ENCODE results near the gene GPC1.

Gene GPC1

GRCh38 chr2:240413813-240414429 is 21.5 kb upstream of the GPC1 start:
- DNase-seq: no peak

GRCh38 chr2:240416821-240417220 is 18.6 kb upstream of the GPC1 start:
- no peak for DNase-seq

- no peak for DNase-seq
Observed at GRCh38 chr2:240418311-240418710, 17.2 kb upstream of the GPC1 start.

- DNase-seq: peak; percentile 8
Observed at GRCh38 chr2:240419271-240419670, 16.2 kb upstream of the GPC1 start.

GRCh38 chr2:240419723-240420122 is 15.7 kb upstream of the GPC1 start:
- no peak for DNase-seq

- DNase-seq: no peak
Observed at GRCh38 chr2:240420206-240421104, 15.0 kb upstream of the GPC1 start.

GRCh38 chr2:240421381-240421780 is 14.1 kb upstream of the GPC1 start:
- no peak for DNase-seq

- DNase-seq: no peak
Observed at GRCh38 chr2:240422658-240423329, 12.7 kb upstream of the GPC1 start.

- DNase-seq: no peak
Observed at GRCh38 chr2:240423788-240424191, 11.7 kb upstream of the GPC1 start.

- no peak for DNase-seq
Observed at GRCh38 chr2:240424341-240425235, 10.9 kb upstream of the GPC1 start.

- peak; percentile 8 for DNase-seq
Observed at GRCh38 chr2:240425236-240425615, 10.2 kb upstream of the GPC1 start.

GRCh38 chr2:240425697-240426096 is 9.8 kb upstream of the GPC1 start:
- DNase-seq: no peak

GRCh38 chr2:240426845-240427721 is 8.4 kb upstream of the GPC1 start:
- DNase-seq: no peak

GRCh38 chr2:240427729-240428128 is 7.7 kb upstream of the GPC1 start:
- DNase-seq: no peak

- no peak for DNase-seq
Observed at GRCh38 chr2:240428245-240428644, 7.2 kb upstream of the GPC1 start.

GRCh38 chr2:240429341-240429871 is 6.1 kb upstream of the GPC1 start:
- DNase-seq: peak; percentile 9

GRCh38 chr2:240429872-240430491 is 5.5 kb upstream of the GPC1 start:
- DNase-seq: peak; percentile 8

GRCh38 chr2:240430595-240430994 is 4.9 kb upstream of the GPC1 start:
- DNase-seq: peak; percentile 11

GRCh38 chr2:240431271-240431660 is 4.2 kb upstream of the GPC1 start:
- DNase-seq: peak; percentile 10

- DNase-seq: peak; percentile 13
Observed at GRCh38 chr2:240431661-240432424, 3.6 kb upstream of the GPC1 start.
